ENCODE measurements around the gene MBD3. TPM values are rescaled to one million over a fixed set of nuclear protein-coding genes. Genes with fewer than 3 reads are reported as not detected.

Gene MBD3
- total RNA-seq, 1 donor from 2014 or later, result 75.3 TPM

DNA sequence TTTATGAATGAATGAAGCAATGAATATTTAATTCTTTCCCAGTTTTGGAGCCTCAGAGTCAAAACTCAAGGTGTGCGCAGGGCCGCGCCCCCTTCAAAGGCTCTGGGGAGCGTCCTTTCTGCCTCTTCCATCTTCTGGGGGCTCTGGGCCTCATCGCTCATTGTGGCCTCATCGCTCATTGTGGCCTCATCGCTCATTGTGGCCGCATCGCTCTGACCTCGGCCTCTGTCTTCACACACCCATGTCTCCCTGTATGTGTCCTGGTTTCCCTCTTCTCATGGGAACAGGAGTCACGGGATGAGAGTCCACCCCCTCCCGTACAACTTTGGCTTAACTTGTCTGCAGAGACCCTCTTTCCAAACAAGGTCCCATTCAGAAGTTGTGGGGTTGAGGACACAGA, 21.3 kb downstream of the MBD3 start:
- no peak overlapping the region for H3K4me3 ChIP-seq (ENCODE audit: low read depth, low read length)
- no peaks in the 10 kb centered on the region for H3K27me3 ChIP-seq (ENCODE audit: control insufficient read depth, insufficient read depth, low read length)
- H3K36me3 ChIP-seq (ENCODE audit: control insufficient read depth, insufficient read depth, low read length), result no peaks in the 10 kb centered on the region
- TF ChIP-seq, protein P1, sequence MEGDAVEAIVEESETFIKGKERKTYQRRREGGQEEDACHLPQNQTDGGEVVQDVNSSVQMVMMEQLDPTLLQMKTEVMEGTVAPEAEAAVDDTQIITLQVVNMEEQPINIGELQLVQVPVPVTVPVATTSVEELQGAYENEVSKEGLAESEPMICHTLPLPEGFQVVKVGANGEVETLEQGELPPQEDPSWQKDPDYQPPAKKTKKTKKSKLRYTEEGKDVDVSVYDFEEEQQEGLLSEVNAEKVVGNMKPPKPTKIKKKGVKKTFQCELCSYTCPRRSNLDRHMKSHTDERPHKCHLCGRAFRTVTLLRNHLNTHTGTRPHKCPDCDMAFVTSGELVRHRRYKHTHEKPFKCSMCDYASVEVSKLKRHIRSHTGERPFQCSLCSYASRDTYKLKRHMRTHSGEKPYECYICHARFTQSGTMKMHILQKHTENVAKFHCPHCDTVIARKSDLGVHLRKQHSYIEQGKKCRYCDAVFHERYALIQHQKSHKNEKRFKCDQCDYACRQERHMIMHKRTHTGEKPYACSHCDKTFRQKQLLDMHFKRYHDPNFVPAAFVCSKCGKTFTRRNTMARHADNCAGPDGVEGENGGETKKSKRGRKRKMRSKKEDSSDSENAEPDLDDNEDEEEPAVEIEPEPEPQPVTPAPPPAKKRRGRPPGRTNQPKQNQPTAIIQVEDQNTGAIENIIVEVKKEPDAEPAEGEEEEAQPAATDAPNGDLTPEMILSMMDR (IDR thresholded peaks at IDR 0.05; ENCODE audit: insufficient read depth, low read length, severe bottlenecking), result no peak
- FAIRE-seq, result no peak
- no peak for DNase-seq (ENCODE audit: low read depth)

DNA sequence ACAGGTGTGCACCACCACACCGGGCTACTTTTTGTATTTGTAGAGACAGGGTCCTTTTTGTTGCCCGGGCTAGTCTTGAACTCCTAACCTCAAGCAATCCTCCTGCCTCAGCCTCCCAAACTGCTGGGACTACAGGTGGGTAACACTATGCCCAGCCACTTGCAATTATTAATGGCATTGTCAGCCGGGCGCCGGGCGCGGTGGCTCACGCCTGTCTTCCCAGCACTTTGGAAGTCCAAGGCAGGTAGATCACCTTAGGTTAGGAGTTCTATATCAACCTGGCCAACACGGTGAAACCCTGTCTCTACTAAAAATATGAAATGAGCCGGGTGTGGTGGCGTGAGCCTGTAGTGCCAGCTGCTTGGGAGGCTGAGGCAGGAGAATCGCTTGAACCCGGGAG, 21.8 kb downstream of the MBD3 start:
- TF ChIP-seq, protein P1 (IDR thresholded peaks at IDR 0.05; ENCODE audit: insufficient read depth, low read length, severe bottlenecking), result no peak
- FAIRE-seq, result no peak
- no peaks in the 10 kb centered on the region for H3K36me3 ChIP-seq (ENCODE audit: control insufficient read depth, insufficient read depth, low read length)

DNA sequence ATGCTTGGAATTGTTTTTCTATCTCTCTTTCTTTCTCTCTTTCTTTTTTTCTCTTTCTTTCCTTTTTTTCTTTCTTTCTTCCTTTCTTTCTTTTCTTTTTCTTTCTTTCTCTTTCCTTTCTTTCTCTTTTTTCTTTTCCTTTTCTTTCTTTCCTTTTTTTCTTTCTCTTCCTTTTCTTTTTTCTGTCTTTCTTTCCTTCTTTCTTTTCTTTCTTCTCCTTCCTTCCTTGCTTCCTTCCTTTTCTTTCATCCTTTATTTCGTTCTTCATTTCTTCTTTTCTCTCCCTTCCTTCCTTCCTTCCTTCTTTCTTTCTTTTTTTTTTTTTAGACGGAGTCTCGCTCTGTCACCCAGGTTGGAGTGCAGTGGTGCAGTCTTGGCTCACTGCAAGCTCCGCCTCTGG, 22.7 kb downstream of the MBD3 start:
- H3K27me3 ChIP-seq (ENCODE audit: control insufficient read depth, insufficient read depth, low read length), result no peaks in the 10 kb centered on the region
- DNase-seq (ENCODE audit: low read depth) (no peak), FAIRE-seq (no peak)
- H3K36me3 ChIP-seq (ENCODE audit: control insufficient read depth, insufficient read depth, low read length), result peaks cover 4% of the 10 kb centered on the region
- TF ChIP-seq, protein P1 (IDR thresholded peaks at IDR 0.05; ENCODE audit: insufficient read depth, low read length, severe bottlenecking), result no peak
- H3K4me3 ChIP-seq (ENCODE audit: low read depth, low read length), result no peak overlapping the region

More for the DNA sequence above, 21.8 kb downstream of the MBD3 start:
- no peak for DNase-seq (ENCODE audit: low read depth)
- H3K4me3 ChIP-seq (ENCODE audit: low read depth, low read length), result no peak overlapping the region
- no peaks in the 10 kb centered on the region for H3K27me3 ChIP-seq (ENCODE audit: control insufficient read depth, insufficient read depth, low read length)

DNA sequence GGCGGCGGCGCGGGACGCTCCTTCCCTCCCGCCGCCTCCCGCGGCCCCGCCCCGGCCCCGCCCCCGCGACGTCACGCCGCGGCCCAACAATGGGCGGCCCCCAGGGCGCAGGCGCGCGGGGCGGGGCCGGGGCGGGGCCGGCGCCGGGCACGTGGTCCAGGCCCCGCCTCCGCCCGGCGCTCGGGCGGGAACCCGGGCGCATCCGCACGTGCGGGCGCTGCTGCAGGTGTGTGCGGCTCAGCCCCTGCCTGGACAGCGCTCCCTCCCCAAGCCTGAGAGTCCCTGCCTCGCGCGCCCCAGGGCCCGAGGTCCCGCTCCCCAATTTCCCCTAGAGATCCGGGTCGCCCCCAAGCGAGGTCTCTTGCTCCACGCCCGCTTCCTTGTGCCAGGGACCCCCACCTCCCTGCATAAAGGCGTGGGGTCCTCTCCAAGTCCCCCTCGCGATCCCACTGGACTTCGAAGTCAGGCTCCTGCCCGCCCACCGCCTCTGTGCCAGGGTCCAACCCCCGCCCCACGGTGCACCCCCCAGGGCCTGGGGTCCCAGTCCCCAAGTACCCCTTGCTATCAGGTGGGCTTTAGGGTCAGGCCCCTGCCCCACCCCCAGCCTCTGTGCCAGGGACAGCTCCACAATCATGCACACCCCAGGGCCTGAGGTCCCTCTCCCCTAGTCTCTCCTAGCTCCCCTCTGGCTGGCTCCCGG, 24.2 kb downstream of the MBD3 start, which contains the start of gene MEX3D:
TSS of gene MEX3D (minus strand) at position 6 of the 700 bp plus-strand sequence. CDS start 267 bp downstream, outside the sequence.
- TF ChIP-seq, protein P1 (IDR thresholded peaks at IDR 0.05; ENCODE audit: insufficient read depth, low read length, severe bottlenecking), result no peak
- DNase-seq (ENCODE audit: low read depth) (no peak), FAIRE-seq (no peak)
- Histone ChIP-seq H3K27me3 (ENCODE audit: control insufficient read depth, insufficient read depth, low read length) (no peaks in the 10 kb centered on the region), H3K4me3 (ENCODE audit: low read depth, low read length) (peak within 1 kb of the TSS; percentile 71), H3K36me3 (ENCODE audit: control insufficient read depth, insufficient read depth, low read length) (peaks cover 4% of the 10 kb centered on the region)

DNA sequence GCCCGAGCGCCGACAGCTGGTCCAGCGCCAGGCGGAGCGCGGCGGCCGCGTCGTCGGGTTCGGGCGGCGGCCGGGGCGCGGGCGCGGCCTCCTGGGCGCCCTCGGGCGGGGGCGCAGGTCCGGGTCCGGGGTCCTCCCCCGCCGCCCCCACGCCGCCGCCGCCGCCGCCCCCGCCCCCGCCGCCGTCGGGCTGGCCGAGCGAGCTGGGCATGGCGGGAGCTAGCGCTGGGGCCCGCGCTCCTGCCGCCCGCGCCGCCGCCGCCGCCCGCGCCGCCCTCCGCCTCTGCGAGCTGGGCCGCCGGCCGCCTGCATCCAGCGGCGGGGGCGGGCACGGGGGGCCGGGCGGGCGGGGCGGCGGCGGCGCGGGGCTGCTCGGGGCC, 24.8 kb downstream of the MBD3 start:
- no peak for FAIRE-seq

More for the DNA sequence above, 24.8 kb downstream of the MBD3 start:
- TF ChIP-seq, protein P1 (IDR thresholded peaks at IDR 0.05; ENCODE audit: insufficient read depth, low read length, severe bottlenecking), result no peak
- no peak for DNase-seq (ENCODE audit: low read depth)
- Histone ChIP-seq H3K4me3 (ENCODE audit: low read depth, low read length) (peak overlapping the region; percentile 71), H3K27me3 (ENCODE audit: control insufficient read depth, insufficient read depth, low read length) (no peaks in the 10 kb centered on the region), H3K36me3 (ENCODE audit: control insufficient read depth, insufficient read depth, low read length) (peaks cover 4% of the 10 kb centered on the region)
